Measurements from ENCODE around the gene TSHB. TPM values are rescaled to one million over a fixed set of nuclear protein-coding genes. Genes with fewer than 3 reads are reported as not detected.

The TSHB gene
- total RNA-seq, 2 donors from 2014 or later = not detected

DNA sequence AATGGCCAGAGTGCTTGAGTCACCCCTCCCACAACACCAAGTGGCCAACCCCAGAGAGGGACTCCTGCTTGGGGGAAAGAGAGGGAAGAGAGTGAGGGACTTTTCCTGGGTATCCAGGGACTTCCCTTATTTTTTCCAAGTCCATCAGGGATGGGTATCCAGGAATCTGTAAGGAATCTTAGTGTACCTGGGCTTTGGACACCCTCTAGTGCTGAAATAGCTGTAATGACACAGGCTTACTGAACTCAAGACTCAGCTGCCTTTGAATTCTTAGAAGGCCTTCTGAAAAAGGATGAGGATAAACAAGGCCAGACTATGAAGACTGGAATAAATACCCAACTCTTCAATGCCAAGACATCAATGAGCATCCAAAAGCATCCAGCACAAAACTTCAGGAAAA lies 12.0 kb downstream of the TSHB start:
- Histone ChIP-seq H3K9me3 (no peaks in the 10 kb centered on the region), H3K27ac (no peak overlapping the region), H3K4me1 (no peaks in the 10 kb centered on the region), H3K9ac (ENCODE audit: low read depth in 2 of 2, low read length in 2 of 2) (no peak overlapping the region), H3K4me3 (no peak overlapping the region), H3K36me3 (no peaks in the 10 kb centered on the region), H3K27me3 (no peaks in the 10 kb centered on the region)
- TF ChIP-seq, protein P1, sequence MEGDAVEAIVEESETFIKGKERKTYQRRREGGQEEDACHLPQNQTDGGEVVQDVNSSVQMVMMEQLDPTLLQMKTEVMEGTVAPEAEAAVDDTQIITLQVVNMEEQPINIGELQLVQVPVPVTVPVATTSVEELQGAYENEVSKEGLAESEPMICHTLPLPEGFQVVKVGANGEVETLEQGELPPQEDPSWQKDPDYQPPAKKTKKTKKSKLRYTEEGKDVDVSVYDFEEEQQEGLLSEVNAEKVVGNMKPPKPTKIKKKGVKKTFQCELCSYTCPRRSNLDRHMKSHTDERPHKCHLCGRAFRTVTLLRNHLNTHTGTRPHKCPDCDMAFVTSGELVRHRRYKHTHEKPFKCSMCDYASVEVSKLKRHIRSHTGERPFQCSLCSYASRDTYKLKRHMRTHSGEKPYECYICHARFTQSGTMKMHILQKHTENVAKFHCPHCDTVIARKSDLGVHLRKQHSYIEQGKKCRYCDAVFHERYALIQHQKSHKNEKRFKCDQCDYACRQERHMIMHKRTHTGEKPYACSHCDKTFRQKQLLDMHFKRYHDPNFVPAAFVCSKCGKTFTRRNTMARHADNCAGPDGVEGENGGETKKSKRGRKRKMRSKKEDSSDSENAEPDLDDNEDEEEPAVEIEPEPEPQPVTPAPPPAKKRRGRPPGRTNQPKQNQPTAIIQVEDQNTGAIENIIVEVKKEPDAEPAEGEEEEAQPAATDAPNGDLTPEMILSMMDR (IDR thresholded peaks at IDR 0.05) = peak; percentile 17
- intact Hi-C loops (cut with DNase I) = loop anchor here (5.0 kb wide), 1 partner anchor 59 kb away; no protein-coding TSS in a partner anchor
- no peak for DNase-seq

DNA sequence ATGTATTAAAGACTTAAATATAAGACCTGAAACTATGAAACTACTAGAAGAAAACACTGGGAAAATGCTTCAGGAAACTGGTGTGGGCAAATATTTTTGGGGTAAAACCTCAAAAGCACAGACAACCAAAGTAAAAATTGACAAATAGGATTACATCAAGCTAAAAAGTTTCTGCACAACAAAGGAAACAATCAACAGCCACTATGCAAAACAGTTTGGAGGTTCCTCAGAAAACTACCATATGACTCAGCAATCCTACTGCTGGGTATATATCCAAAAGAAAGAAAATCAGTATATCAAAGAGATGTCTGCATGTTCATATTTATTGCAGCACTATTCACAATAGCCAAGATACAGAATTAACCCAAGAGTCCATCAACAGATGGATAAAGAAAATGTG lies 17.1 kb downstream of the TSHB start:
- Histone ChIP-seq H3K4me1 (no peaks in the 10 kb centered on the region), H3K9ac (ENCODE audit: low read depth in 2 of 2, low read length in 2 of 2) (no peak overlapping the region), H3K4me3 (no peak overlapping the region), H3K27ac (no peak overlapping the region), H3K9me3 (no peaks in the 10 kb centered on the region), H3K36me3 (no peaks in the 10 kb centered on the region), H3K27me3 (no peaks in the 10 kb centered on the region)
- DNase-seq = no peak
- intact Hi-C loops (cut with DNase I) = no loop called here
- TF ChIP-seq, protein P1 (IDR thresholded peaks at IDR 0.05) = no peak

DNA sequence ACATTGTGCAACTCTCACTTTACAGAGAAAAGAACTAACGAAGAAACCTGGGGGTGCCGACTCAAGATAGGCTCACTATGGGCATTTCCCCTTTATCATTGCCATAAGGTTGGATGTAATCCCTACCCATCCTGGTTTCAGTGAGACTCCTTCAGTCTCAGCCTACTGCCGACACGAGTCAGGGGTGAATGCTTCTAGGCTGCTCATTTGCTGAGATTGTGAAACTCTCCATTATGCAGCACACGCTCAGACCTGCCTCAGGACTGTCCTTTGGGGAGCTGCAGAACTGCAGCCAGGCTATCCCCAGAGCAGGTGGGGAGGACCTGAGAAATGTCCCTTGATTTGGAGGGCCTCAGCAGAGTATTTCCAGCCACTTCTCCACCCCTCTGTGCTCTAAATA lies 22.2 kb downstream of the TSHB start:
- H3K27ac ChIP-seq = no peak overlapping the region
- TF ChIP-seq, protein P1 (IDR thresholded peaks at IDR 0.05) = no peak
- no peaks in the 10 kb centered on the region for H3K27me3 ChIP-seq
- no peak for DNase-seq
- H3K9ac ChIP-seq (ENCODE audit: low read depth in 2 of 2, low read length in 2 of 2) = no peak overlapping the region
- intact Hi-C loops (cut with DNase I) = loop anchor here (5.0 kb wide), 1 partner anchor 705 kb away; no protein-coding TSS in a partner anchor
- H3K36me3 ChIP-seq = no peaks in the 10 kb centered on the region
- H3K4me1 ChIP-seq = no peaks in the 10 kb centered on the region
- no peaks in the 10 kb centered on the region for H3K9me3 ChIP-seq
- no peak overlapping the region for H3K4me3 ChIP-seq

DNA sequence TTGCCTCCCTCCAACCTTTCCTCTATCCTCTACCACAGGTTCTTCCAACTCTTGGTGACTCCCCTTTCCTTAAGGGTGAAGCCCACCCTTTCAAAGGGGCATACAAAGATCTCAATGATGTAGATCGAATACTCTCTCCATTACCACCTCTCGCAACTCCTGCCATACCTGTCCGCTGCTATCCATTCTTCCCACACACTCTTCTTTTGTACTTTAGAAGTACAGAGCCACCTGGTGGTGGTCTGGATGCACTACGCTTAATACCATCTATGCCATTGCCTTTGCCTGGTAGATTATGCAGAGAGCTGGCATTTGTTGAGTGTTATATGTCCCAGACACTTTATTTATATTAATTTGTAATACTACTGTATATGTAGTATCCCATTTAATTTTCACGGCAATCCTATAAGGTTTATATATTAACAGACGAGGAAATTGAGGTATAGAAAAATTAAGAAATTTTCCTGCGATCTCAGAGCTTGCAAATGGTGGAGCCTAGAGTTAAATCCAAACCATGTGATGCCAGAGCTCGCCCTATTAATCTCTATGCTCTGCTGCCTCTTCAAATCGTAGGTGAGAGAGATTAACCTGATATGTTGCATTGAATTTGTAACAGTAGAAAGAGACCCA lies 22.9 kb downstream of the TSHB start:
- intact Hi-C loops (cut with DNase I) = loop anchor here (5.0 kb wide), 1 partner anchor 705 kb away; no protein-coding TSS in a partner anchor
- no peak overlapping the region for H3K27ac ChIP-seq

DNA sequence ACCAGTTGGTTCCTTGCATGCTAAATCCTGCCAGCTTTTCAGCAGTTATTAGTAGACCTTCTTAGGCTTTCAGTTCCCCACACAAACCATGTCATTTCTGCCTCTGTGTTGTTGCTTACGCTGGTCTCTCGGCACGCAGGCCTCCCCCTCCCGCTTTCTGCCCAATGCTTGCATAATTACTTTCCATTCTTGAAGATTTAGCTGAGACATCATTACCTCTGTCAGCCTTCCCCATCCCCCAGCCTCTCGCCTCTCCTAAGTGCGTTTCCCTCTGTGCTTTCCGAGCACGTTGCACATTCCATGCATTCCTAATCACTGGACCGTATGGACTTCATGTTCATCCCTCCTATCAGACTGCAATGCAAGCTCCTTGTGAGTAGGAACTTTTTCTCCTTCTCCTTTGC lies 26.8 kb downstream of the TSHB start:
- no peaks in the 10 kb centered on the region for H3K9me3 ChIP-seq
- intact Hi-C loops (cut with DNase I) = no loop called here
- H3K27me3 ChIP-seq = no peaks in the 10 kb centered on the region
- no peak overlapping the region for H3K4me3 ChIP-seq
- no peak overlapping the region for H3K9ac ChIP-seq (ENCODE audit: low read depth in 2 of 2, low read length in 2 of 2)
- DNase-seq = no peak
- TF ChIP-seq, protein P1 (IDR thresholded peaks at IDR 0.05) = no peak
- no peaks in the 10 kb centered on the region for H3K4me1 ChIP-seq
- H3K36me3 ChIP-seq = no peaks in the 10 kb centered on the region
- peak overlapping the region; percentile 35 for H3K27ac ChIP-seq

More for the DNA sequence above, 22.9 kb downstream of the TSHB start:
- no peaks in the 10 kb centered on the region for H3K4me1 ChIP-seq
- no peaks in the 10 kb centered on the region for H3K27me3 ChIP-seq
- H3K9ac ChIP-seq (ENCODE audit: low read depth in 2 of 2, low read length in 2 of 2) = no peak overlapping the region
- TF ChIP-seq, protein P1 (IDR thresholded peaks at IDR 0.05) = peak; percentile 73
- H3K9me3 ChIP-seq = no peaks in the 10 kb centered on the region
- no peak overlapping the region for H3K4me3 ChIP-seq
- H3K36me3 ChIP-seq = no peaks in the 10 kb centered on the region
- peak; percentile 63 for DNase-seq
